ENCODE data around the gene PDE8A. TPM values are rescaled to one million over a fixed set of nuclear protein-coding genes. Genes with fewer than 3 reads are reported as not detected.

The PDE8A gene
- total RNA-seq, 1 donor from 2014 or later, result 32.3 TPM

- no peak overlapping the region for H3K4me3 Mint-ChIP-seq
- ChIA-PET CTCF (interaction anchor here (1.3 kb wide), 1 partner anchor 12 kb away, joined by 3 read pairs; no protein-coding TSS in a partner anchor), POLR2A (no interaction called here)
- no peak overlapping the region for H3K27ac Mint-ChIP-seq
- H3K9me3 Mint-ChIP-seq, result no peaks in the 10 kb centered on the region
- intact Hi-C loops (cut with micrococcal nuclease), result no loop called here
- TF ChIP-seq CTCF (IDR thresholded peaks at IDR 0.05), result no peak
- no peak for DNase-seq
- no peaks in the 10 kb centered on the region for H3K36me3 Mint-ChIP-seq (ENCODE audit: low read depth)
- no peaks in the 10 kb centered on the region for H3K27me3 Mint-ChIP-seq
- peaks cover 38% of the 10 kb centered on the region for H3K4me1 Mint-ChIP-seq
- no peak for ATAC-seq (ENCODE audit: low read depth)
Measured at GRCh38 chr15:85028416-85028815, 46.8 kb downstream of the PDE8A start.

- no peak overlapping the region for H3K27ac Mint-ChIP-seq
- no peak for TF ChIP-seq CTCF (IDR thresholded peaks at IDR 0.05)
- no peaks in the 10 kb centered on the region for H3K9me3 Mint-ChIP-seq
- H3K36me3 Mint-ChIP-seq (ENCODE audit: low read depth), result no peaks in the 10 kb centered on the region
- ATAC-seq (ENCODE audit: low read depth), result no peak
- ChIA-PET CTCF (interaction anchor here (1.3 kb wide), 1 partner anchor 13 kb away, joined by 3 read pairs; no protein-coding TSS in a partner anchor), POLR2A (no interaction called here)
- no peak for DNase-seq
- intact Hi-C loops (cut with micrococcal nuclease), result no loop called here
- H3K27me3 Mint-ChIP-seq, result no peaks in the 10 kb centered on the region
- H3K4me1 Mint-ChIP-seq, result peaks cover 31% of the 10 kb centered on the region
- H3K4me3 Mint-ChIP-seq, result no peak overlapping the region
Measured at GRCh38 chr15:85029221-85029620, 47.6 kb downstream of the PDE8A start.

GRCh38 chr15:85030301-85030929 lies 48.8 kb downstream of the PDE8A start:
- peaks cover 26% of the 10 kb centered on the region for H3K4me1 Mint-ChIP-seq
- H3K27me3 Mint-ChIP-seq, result no peaks in the 10 kb centered on the region
- intact Hi-C loops (cut with micrococcal nuclease), result no loop called here
- H3K9me3 Mint-ChIP-seq, result no peaks in the 10 kb centered on the region
- POLR2A ChIA-PET, result no interaction called here
- no peaks in the 10 kb centered on the region for H3K36me3 Mint-ChIP-seq (ENCODE audit: low read depth)
- DNase-seq (no peak), ATAC-seq (ENCODE audit: low read depth) (no peak)
- CTCF ChIA-PET, result no interaction called here
- no peak overlapping the region for H3K4me3 Mint-ChIP-seq
- no peak overlapping the region for H3K27ac Mint-ChIP-seq
- no peak for TF ChIP-seq CTCF (IDR thresholded peaks at IDR 0.05)

GRCh38 chr15:85031086-85031943 lies 49.7 kb downstream of the PDE8A start:
- Mint-ChIP-seq H3K36me3 (ENCODE audit: low read depth) (no peaks in the 10 kb centered on the region), H3K9me3 (no peaks in the 10 kb centered on the region), H3K27ac (no peak overlapping the region), H3K27me3 (no peaks in the 10 kb centered on the region), H3K4me1 (peaks cover 33% of the 10 kb centered on the region), H3K4me3 (no peak overlapping the region)
- no peak for ATAC-seq (ENCODE audit: low read depth)
- TF ChIP-seq CTCF (IDR thresholded peaks at IDR 0.05), result no peak
- ChIA-PET CTCF (no interaction called here), POLR2A (no interaction called here)
- DNase-seq, result no peak
- intact Hi-C loops (cut with micrococcal nuclease), result no loop called here

GRCh38 chr15:85031944-85032558 lies 50.4 kb downstream of the PDE8A start:
- peaks cover 37% of the 10 kb centered on the region for H3K4me1 Mint-ChIP-seq
- H3K27me3 Mint-ChIP-seq, result no peaks in the 10 kb centered on the region
- no peak for TF ChIP-seq CTCF (IDR thresholded peaks at IDR 0.05)
- no peak overlapping the region for H3K4me3 Mint-ChIP-seq
- ChIA-PET POLR2A (no interaction called here), CTCF (no interaction called here)
- no peak for DNase-seq
- intact Hi-C loops (cut with micrococcal nuclease), result no loop called here
- ATAC-seq (ENCODE audit: low read depth), result no peak
- no peaks in the 10 kb centered on the region for H3K36me3 Mint-ChIP-seq (ENCODE audit: low read depth)
- no peak overlapping the region for H3K27ac Mint-ChIP-seq
- H3K9me3 Mint-ChIP-seq, result no peaks in the 10 kb centered on the region

Data from activated B cell treated with CpG ODN at 0.5 μM for 24 hours (primary cell).